ENCODE results near the gene CCDC124.

CCDC124 gene

DNA sequence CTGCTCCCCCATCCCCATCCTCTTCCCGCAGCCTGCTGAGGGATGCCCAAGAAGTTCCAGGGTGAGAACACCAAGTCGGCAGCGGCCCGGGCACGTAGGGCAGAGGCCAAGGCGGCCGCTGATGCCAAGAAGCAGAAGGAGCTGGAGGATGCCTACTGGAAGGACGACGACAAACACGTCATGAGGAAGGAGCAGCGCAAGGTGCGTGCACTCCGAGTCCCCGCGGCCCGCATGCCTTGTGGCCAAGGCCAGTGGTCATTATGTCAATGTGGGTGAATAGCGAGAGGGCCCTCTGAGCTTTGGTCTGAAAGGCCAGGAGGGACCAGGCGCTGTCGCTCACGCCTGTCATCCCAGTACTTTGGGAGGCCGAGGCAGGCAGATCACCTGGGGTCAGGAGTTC is 3.6 kb downstream of the CCDC124 start:
- no peak for DNase-seq

DNA sequence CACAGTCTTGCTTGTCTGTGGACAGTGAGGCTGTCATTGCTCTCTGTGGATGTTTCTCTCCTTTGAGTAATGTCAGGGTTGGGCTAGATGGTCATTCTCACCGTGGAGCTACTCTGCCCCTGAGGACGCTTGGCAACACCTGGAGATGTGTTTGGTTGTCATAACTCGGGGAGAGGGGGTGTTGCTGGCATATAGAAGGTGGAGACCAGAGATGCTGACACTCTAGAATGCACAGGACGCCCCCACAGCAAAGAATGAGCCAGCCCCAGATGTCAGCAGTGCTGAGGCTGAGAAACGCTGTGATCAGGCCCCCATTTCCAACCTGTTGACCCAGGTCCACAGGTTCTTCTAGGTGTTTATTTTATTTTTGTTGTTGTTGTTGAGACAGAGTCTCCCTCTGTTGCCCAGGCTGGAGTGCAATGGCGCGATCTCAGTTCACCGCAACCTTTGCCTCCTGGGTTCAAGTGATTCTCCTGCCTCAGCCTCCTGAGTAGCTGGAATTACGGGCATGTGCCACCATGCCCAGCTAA is 4.6 kb downstream of the CCDC124 start:
- DNase-seq, result no peak

DNA sequence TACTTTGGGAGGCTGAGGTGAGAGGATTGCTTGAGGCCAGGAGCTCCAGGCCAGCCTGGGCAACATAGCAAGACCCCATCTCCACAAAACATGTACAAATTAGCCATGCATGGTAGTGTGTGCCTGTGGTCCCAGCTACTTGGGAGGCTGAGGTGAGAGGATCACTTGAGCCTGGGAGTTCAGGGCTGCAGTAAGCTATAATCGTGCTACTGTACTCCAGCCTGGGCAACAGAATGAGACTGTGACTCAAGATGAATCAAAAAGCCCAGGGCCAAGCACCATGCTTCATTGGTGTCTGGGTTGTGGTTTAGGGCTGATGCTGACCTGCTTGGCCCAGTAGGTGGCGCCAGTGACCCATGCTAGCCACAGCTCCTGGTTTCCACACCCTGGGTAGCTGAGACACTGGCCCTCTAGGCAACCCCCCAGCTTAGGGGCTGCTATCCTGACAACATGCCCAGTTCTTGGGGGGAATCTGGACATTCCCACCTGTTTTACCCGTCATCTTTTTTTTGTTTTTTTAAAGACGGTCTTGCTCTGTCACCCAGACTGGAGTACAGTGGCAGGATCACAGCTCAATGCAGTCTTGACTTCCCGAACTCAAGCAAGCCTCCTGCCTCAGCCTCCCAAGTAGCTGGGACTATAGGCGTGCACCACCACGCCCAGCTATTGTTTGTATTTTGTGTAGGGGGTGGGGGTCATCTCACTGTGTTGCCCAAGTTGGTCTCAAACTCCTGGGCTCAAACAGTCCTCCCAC is 5.5 kb downstream of the CCDC124 start:
- peak; percentile 80 for DNase-seq

DNA sequence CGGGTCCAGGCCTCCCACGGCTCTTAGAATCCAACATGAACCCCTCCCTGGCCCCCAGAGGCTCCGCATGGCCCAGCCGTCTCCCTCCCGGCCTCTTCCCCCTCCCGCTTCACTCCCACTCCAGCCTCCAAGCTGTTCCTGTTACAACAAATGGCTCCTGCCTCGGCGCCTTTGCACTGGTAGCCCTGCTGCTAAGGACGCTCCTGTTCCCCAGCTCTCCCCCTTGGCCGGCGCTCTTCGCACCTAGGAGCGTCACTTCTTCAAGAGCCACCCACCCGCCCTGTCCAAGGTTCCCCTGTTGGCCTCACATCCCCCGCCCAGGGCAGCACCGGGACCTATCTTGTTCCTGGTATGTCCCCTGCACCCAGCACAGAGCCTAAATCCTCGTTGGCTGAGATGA is 9.4 kb downstream of the CCDC124 start:
- DNase-seq, result no peak

DNA sequence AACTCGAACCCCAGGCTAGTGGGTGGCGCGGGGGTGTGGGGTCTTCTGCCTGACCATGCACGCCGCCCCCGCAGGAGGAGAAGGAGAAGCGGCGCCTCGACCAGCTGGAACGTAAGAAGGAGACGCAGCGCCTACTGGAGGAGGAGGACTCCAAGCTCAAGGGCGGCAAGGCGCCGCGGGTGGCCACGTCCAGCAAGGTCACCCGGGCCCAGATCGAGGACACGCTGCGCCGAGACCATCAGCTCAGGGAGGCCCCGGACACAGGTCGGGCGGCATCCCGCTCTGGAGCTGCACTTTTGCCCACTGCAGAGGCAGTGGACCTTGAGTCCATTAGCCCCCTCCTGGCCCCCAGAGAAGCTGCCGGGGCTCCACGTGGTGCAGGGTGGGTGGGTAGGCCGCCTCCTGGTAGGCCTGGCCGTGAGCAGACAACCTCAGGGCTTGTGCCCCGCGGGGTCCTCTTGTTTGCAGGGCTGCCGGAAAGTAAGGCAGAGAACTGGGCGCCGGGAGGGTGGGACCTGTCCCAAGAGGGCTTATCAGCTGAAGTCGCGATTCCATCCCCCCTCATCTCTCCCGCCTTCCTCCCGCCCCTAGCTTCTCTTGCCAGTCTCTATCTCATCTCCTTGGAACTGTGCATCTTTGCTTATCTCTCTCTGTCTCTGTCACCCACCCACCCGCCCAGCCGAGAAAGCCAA is 9.9 kb downstream of the CCDC124 start:
- DNase-seq, result no peak

DNA sequence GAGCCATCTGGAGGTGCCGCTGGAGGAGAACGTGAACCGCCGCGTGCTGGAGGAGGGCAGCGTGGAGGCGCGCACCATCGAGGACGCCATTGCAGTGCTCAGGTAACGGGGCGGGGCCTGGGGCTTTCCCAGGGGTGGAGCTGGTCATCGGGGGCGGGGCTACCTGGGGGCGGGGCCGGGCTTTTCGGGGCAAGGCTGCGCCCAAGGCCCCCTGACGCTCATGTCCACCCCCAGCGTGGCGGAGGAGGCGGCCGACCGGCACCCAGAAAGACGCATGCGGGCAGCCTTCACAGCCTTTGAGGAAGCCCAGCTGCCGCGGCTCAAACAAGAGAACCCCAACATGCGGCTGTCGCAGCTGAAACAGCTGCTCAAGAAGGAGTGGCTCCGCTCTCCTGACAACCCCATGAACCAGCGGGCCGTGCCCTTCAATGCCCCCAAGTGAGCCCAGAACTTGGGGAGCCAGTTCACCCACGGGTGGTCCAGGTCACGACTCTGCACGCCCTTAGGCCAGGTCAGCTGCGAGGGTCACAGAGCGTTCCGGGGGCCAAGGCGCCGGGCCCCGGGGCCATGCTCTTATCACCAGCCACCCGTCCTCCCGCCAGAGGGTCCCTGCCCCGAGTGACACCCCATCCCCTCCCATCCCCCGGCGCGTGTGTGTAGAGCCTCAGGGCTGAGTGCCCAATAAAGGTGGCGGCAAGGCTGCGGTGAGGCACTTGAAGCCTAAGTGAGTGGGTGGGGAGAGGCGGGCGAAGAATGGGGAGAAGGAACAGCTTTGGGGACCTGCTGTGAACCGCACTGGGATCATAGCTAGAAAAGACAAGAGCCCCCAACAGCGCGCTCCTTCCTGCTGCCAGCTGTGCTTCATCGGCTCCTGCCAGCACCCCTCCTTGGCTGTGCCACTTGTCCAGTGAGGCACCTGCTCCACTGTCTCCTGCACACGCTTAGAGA is 10.7 kb downstream of the CCDC124 start:
- no peak for DNase-seq

DNA sequence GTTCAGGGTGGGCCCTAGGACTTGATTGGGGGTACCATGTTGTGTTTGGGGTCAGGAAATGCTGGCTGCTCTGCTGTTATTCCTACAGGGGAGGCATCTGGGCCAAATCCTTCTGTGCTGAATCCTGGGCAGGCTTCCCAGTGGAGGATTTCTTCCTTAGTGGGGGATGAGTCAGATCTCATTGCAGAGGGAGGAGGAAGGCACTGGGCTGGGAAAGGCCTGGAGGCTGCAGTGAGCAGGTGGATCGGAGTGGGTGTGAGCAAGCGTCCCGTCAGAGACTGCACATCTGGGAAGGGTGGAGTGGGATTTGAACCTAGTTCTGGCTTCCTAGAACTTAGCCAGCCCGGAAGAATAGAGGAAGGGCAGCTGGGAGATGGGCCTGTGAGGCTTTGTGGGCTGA is 11.5 kb downstream of the CCDC124 start:
- DNase-seq, result no peak

DNA sequence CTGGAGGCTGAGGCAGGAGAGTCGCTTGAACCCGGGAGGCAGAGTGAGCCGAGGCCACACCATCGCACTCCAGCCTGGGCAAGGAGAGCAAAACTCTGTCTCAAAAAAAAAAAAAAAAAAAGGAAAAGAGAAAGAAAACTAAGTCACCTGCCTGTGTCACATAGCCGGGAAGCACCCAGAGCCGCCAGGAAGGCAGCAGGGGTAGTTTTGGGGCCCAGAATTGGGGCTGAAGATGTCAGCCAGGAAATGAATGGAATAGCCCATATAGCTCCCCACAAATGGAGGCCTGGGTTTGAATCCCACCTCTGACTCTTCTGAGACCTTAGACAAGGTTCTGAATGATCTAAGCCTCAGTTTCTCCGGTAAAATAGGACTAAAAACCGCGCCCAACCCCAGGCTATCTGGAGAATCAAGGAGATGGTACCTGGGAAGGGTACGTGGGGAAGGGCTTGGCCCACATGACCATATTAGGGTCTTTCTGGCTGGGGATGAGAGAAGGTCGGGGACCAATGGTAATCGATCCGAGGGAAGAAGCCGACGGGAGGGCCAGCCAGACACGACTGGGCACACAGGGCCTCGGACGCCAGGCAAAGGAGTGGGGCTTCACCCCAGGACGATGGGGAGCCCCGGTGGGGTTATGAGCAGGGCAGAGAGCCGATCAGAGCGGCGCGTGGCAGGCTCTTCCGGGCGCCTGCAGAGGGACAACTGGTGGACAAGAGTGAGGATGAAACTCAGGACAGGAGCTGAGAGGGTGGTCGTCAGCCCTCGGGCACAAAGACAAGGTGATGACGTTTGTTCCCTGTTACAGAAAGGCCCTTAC is 14.4 kb downstream of the CCDC124 start:
- DNase-seq, result no peak

DNA sequence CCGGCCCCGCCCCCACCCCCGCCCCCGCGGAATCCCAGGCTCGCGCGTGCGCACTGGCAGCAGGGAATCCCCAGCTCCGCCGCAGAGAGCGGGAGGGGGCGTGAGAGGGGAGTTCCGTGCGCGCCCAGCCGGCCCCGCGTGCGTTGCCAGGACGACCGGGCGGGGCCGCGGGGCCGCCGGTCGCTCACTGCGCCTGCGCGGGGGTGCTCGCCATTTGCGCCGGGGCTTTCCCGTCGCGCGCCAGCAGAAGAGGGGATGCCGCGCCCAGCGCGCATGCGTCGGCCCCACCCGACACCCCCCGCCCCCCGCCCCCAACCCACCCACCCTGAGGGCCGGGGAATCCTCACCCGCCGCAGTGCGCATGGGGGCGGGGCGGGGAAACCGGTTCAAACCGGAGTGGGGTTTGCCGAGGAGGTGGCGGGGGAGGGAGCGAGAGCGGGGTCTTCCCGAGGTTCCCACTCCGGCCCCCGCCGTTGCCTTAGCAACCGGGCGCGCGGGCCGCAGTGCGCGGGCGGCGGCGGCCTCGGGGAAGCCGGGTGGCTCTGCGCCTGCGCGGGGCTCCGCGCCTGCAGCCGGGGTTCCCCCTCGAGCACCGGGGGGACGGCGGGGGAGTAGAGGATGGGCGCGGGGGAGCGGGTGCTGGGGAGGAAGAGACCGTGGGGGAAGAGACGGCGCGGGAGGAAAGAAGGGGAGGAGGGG is 15.1 kb downstream of the CCDC124 start:
- DNase-seq, result peak; percentile 92

DNA sequence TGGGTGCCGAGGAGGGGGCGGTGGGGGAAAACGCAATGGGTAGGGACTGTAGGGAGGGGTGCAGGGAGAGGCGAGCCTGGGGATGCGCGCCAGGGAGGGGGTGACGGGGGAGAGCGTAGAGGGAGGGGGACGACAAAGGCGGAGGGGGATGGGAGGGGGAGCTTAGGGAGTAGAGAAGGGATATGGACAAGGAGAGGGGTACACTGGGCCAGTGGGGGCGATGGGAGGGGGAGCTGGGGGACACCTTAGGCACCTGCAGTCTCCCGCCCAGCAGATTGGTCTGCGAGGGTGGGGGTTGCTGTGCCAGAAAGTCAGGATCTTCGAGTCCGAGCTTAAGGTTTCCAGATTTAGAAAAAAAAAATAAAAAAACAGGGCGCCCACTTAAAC is 15.7 kb downstream of the CCDC124 start:
- no peak for DNase-seq

DNA sequence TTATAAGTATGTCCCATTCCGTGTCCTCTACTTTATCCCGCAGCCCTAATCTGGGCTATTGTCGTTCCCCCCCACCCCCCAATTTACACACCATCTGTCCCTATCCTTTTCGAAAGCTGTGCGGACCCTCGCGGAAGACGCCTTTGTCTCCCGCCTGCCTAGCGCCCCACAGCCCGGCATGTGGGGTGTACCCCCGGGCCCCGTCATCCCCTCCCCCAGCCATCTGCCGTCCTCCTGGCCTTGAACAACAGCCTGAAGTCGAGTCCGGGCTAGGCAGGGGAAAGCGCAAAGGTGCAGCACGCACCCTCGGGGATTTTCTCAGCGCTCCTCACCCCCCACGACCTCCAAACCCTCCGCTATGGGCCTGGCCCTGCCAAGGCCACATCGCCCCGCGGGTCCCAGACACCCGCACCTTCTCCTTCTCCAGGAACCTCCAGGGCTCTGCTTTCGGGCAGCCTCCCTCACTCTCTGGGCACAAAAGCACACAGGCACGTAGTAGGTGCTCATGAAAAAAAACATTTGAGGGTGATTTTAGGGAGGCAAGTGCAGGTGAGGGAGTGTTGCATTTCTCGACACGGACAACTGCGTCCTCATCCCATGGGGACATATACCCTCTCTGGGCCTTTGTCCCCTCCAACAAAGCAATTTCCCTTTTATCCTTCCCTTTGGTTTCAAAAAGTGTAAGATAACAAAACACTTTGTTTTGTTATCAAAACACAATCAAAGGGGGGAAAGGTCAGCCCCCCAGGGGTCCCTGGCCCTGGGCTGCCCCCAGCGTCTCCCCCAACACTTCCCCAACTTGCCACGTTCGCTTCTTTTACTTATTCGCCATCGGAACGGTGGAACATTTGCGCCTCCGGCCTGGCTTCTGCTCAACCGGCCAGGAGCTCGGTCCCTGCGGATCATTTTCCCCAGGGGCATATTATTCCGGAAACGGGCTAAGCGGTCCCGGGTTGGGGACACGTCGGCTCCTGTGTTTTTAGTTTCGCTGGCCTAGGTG is 16.4 kb downstream of the CCDC124 start:
- DNase-seq, result no peak

DNA sequence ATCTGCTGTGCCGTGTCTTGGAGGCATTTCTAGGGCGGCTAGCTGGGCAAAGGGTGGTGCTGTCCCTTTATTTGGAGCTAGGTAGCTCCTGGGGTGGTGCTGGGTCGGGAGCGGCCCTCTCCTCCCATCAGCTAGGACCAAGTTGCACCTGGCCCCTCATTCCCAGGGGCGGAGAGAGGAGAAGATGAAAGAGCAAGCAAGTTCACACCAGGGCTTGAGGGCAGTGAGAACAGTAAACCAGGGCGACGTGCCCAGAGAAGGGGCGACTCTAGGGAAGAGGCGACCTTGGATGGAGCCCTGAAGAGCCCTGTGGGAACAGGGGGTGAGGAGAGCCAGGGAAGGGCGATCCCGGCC is 17.1 kb downstream of the CCDC124 start:
- DNase-seq, result no peak

DNA sequence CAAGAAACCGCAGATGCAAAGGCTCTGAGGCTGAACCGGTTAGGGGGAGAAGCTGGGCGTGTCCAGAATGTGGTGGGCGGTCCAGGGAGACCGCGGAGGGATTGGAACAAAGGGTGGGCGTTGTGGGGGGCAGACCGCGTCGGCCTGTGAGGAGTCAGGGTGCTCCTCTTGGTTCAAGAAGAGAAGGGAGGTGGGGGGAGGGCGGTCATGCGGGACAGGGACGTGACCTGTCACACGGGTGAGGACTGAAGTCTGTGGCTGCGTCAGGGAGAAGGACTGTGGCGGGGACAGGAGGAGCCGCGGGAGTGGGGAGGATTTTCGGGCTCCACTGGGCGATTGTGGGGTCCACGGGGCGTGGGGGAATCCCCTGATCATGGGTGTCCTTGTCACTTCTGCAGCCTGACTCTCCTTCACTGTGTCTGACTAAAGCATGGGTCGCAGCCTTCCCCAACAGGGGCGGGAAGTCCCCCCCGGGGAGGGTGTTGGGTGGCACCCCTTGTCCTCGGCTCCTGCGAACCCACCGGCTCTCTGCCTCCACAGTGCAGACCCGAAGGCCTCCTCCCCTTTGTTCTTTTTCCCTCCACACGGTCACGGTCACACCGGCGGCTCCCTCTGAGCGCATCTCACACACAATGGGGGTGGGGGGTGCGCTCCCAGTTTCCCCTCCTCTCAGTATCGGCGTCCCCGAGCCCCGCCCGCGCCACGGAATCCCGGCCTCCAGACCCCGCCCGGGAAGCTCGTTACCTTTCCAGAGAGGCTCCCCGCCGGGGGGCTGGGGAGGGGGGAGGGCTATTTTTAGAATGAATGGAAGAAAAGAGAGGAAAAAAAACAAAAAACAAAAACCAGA is 17.7 kb downstream of the CCDC124 start:
- DNase-seq, result peak; percentile 51

DNA sequence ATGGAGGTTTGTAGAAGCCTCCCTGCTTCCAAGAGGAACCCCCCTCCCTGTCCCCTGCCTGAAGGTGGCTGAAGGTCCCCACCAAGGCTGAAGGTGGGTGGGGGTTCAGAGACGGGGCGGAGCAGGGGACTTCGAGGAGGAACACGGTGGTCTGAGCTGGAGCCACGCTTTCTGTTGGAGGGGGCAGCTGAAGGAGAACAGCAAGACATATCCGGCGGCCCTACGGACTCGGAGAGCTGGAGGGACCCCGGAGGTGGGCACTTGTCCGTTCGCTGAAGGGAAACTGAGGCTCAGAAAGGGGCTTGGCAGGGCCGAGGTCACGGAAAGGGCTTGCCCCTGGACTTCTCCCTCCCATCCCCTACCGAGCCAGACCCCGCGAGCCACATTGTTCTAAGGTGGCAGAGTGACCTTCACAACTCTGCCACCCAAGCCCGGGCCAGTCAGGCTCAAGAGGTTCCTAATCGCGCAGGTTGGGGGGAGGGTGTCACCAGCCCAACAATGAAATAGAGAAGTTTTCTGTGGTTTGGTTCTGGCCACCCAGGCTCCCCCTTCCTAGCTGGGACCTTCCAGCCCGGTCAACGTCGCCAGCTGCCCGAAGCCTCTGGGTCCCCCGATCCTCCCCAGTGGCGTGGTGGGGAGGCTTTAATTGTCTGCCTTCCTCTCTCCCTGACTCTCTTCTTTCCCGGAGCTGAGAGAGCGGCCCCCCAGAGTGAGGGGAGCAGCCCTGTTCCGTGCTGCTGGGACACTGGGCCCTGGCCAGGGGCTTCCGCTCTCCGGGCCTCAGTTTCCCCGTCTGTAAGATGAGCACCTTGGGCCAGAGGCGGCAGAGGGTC is 18.6 kb downstream of the CCDC124 start:
- no peak for DNase-seq

DNA sequence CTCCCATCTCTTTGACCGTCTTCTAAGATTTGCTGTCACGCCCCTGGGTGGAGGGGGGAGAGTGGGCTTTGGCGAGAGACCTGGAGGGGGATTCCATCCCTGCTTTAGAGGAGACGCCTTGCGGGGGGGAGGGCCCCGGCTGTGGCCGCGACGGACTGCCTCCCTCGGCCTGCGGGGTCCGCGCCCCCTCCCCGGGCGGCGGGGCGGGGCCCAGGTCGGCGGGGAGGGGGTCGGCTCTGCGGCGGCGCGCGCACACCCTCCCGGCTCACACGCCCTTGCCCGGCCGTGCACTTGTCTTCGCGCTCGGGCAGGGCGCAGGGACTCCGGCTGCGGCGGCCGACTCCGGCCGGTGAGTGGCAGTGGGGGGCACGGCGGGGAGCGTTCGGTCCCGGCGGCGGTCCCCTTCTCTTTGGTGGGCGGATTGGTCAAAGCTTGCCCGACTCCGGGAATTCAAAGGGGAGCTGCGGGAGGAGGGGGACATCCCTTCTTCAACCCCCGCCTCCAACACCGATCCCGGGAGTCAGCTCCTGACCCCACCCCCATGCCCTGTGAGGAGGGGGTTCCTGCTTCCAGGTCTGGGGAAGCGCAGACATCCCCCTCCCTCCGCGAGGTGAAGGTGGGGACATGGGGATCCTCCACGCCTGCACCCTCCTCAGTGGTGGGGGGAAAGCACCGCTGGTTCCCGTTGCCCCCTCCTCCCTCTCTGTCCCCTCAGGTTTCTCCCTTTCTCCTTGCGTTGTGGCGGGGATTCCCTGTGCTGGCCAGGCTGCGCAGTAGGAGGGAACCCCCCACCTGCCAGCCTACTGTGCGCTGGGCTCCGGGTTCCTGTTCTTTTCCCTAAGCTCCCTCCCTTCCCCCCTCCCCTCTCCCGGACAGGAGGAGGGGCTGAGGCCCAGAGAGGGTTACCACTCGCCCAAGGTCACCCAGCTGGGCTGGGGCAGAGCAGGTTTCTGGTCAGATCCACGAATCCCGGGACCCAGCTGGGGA is 19.5 kb downstream of the CCDC124 start:
- no peak for DNase-seq

DNA sequence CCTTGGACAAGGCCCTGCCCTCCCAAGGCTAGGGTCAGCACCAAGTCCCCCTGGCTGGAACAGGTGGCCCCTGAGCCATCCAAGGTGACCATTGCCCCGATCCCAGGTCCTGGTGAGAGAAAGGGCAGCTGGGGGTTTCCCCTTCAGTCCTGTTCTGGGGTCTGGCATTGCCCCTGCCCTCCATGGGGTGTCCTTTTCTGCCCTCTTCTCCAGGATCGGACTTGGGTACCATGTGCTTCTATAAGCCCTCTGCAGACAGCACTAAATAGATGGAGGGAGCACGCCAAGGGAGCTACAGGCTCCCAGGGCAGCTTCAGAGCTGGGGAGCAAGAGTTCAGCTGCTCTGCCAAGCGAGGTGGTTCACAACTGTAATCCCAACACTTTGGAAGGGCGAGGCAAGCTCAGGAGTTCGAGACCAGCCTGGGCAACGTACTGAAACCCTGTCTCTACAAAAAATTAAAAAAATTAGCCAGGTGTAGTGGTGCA is 20.5 kb downstream of the CCDC124 start:
- DNase-seq, result no peak

DNA sequence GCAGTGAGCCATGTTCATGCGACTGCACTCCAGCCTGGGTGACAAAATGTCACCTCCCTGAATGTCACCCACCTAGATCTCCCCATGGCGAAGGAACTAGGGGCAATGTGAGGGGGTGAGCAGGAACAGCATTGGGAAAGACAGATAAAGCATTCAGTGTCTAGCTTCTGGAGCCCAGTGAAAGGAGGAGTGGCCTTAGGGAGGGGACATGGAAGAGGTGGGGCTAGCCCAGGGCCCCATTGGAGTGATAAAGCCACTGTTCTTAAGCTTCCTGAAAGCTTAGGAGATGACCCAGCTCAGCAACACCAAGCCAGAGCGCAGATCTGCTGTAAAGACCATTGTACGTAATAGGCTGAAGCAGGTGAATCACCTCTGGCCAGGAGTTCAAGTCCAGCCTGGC is 21.1 kb downstream of the CCDC124 start:
- DNase-seq, result no peak
